ENCODE measurements around the gene PTGR1.
A peak's percentile ranks its signal among the peaks of the same experiment; 100 is the strongest.
"Not testable (repeated sequence)": the region's sequence is repeated elsewhere in the genome, so short reads cannot be mapped to it uniquely, and the experiment has no call there.

PTGR1 gene

DNA sequence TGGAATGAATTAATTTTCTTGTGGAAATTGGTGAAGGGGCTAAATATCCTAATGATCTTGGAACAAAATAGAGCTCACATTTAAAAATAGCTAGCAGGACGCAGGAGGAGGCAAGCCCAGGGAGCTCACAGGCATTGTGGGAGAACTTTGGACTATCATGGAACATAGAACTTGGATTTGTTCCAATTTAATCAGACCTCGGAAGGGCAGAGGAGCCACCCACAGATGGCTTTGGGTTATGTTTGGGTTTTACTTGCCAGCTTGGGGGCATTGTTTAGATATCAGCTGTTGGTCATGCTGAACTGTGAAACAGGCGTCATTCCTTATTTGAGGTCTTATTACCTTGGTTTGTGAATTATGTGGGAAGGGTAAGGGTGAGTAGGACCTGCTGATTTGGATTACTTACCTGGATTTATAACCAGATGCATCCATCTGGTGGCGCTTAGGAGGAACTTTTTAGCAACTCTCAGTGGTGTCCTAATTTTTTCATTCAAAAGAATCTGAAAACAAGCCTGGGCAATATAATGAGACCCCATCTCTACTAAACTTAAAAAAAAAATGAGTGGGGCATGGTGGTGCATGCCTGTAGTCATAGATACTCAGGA, 14.1 kb upstream of the PTGR1 start:
- no peak for DNase-seq (ENCODE audit: low read depth in 2 of 2)

DNA sequence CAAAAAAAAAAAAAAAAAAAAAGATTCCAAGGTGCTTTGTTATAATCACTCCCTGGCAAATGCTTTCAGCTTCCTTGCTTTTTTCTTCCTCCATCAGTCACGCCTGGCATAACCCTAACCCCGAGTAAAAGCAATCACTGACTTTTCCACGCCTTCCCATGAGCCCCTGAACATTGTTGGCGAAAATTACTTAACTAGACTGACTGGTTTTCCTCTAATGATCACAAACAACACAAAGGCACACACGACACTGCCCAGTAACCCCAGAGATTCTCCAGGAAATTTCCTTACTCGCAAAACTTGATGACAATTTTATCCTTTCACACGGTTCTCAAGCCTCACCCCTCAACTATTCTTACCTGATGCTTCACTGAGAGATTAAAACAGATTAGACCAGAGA, 11.4 kb upstream of the PTGR1 start:
- DNase-seq (ENCODE audit: low read depth in 2 of 2): no peak

DNA sequence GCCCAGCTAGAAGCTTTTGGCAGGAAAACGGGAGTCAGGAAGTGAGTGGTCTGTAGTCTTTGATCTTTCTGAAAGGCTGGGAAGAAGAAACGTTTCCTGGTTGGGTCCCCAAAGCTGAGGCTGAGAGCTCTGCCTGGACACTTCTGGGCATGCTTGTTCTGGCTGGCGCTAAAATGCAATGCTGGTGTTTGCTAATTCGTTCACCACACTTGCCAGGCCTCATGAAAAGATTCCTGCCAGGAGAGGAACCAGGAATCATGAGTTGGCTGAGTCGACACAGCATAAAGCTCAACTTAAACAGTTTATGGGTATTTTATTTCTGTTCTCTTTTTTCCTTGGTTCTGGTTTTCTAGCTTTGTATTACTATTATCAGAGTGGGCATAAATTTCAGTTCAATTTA, 10.7 kb upstream of the PTGR1 start:
- no peak for DNase-seq (ENCODE audit: low read depth in 2 of 2)

DNA sequence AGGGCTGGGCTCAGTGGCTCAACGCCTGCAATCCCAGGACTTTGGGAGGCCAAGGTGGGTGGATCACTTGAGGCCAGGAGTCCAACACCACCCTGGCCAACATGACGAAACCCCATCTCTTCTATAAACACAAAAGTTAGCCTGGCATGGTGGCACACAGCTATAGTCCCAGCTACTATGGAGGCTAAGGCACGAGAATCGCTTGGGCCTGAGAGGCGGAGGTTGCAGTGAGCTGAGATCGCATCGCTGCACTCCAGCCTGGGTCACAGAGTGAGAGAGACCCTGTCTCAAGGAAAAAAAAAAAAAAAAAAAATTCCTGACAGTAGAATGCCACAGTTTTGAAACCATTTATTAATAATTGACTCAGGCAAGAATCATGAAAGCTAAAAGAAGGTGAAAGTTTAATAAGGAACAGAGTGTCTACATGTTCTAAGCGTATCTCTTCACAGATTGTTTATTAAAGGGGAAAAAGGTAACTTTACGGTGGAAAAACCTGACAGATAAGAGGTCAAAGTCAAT, 5.7 kb upstream of the PTGR1 start:
- no peak for DNase-seq (ENCODE audit: low read depth in 2 of 2)

DNA sequence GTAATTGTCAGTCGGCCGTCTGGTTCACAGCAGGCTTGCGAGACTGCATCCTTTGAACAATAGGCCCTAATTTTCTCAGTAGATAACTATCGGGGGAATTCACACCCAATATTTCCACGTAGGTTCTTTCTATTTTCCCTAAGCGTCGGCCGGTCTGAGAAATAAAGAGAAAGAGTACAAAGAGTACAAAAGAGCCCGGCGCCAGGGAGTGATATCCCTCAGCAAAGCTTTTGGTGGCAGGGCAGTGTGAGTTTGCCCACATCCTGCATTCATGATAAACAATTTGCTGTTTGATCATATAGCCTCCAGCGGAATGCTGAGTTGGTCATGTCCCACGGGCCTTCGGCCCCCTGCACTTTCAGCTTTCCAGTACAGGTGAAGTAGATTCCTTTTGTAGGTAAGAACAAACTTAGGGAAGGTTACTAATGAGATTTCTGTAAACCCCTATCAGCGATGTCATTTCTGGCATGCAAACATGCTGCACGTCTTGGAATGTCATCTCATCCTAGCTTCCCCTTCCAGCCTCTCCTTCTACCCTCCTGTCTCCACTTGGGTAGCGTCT, 4.7 kb upstream of the PTGR1 start:
- DNase-seq (ENCODE audit: low read depth in 2 of 2): no peak

DNA sequence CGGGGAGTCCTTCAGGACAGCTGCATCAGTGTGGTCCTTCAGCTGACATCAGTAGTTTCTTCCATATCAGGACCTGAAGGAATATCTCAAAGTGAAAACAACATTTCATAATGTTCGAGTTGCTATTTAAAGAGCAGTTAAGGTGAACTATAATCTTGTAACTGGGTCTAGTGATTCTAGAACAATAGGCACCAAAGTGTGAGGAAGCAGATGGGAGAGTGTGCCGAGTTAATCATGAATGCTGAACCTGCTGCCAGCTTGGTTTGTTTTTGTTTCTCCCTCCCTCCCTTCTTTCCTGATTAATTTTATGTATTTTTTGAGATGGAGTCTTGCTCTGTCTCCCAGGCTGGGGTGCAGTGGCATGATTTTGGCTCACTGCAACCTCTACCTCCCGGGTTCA, 3.6 kb upstream of the PTGR1 start:
- DNase-seq (ENCODE audit: low read depth in 2 of 2): no peak

DNA sequence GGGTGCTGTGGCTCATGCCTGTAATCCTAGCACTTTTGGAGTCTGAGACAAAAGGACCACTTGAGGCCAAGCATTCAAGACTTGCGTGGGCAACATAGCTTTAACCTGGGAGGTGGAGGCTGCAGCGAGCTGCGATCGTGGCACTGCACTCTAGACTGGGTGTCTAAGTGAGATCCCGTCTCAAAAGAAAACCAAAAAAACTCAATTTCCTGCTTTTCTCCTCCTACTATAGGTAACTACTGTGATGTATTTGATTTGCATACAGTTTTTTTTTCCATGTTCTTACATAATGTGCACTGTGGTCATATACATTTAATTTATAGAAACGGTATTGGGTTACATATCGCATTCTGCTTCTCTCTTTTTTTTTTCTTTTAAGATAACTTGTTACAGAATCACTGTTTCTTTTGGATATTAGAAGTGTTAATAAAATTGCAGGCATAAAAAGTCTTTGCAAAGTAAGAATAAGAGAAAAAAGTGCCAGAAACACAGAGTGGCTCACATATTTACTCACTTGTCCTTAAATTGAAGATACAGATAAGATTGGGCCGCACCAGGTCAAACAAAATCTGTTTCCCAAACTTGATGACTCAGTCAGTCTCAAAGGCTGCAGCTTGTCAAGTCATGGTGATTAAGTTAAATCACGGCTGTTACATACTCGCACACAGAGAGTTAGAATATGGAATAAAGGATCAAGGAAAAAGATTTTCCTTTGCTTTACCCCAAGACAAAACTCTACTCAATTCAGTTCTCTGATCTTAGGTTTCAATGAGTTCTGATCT, 2.0 kb upstream of the PTGR1 start:
- DNase-seq (ENCODE audit: low read depth in 2 of 2): no peak

DNA sequence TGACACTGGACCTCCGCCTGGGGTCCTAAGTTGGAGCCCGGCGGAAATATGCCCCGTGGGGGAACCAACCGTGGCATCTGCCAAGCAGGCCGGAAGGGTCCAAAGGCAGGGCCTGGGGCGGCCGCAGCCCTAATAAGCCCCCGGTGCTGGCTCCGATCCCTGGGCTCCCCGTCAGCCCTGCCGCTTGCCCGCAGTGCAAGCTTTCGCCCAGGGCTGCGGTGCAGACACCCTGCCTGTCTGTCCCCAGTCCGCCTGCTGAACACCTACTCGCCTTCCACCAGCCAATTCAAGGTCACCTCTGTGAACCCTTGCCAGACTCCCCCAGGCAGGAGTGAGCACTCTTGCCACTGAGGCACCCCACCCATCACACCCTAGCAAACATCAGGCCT, 502 bp upstream of the PTGR1 start:
- DNase-seq (ENCODE audit: low read depth in 2 of 2): no peak

DNA sequence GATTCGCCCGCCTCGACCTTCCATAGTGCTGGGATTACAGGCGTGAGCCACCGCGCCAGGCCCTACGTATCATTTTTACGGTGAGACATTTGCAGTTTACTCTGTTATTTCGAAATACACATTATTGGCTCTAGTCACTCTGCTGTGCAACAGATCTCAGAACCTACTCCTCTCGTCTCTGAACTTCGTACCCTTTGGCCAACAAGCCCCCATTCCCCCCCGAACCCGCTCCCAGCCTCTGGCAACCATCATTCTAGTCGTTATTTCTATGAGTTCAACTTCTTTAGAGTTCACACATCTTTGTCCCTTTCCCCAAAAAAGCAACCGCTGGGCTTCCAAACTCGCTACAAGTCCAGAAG, 735 bp downstream of the PTGR1 start:
- no peak for DNase-seq (ENCODE audit: low read depth in 2 of 2)

DNA sequence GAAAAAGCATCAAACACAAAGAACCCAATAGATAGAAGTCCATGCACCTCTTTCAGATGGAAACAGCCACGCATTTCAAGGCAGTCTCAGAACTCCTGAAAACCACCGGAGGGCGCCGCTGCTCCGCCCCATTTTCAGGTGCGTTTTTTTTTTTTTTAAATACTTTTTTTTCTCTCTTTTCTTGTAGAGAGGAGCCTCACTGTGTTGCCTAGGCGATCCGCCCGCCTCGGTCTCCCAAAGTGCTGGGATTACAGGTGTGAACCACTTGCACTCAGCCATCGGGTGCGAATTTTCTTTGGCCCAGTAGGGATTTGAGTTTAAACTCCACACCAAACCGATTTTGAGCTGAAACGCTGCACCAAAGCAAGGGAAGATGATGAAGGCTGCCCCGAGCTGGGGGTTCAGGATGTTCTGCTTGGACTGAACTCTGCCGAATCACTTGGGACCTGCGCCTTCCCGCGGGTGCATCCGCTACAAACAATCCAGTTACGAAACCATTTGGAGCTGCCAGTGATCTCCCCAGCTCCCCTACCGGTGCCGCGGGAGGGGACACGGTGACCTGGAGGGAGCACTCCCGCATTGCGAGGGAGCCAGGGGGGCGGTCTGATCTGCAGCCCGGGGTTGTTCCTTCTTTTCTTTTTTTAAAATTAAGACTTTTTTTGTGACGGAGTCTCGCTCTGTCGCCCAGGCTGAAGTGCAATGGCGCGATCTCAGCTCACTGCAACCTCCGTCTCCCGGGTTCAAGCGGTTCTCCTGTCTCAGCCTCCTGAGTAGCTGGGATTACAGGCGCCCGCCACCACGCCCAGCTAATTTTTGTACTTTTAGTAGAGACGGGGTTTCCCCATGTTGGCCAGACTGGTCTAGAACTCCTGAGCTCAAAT, 1.4 kb downstream of the PTGR1 start:
- DNase-seq (ENCODE audit: low read depth in 2 of 2): peak in 1 of 2 donors; percentile 13

DNA sequence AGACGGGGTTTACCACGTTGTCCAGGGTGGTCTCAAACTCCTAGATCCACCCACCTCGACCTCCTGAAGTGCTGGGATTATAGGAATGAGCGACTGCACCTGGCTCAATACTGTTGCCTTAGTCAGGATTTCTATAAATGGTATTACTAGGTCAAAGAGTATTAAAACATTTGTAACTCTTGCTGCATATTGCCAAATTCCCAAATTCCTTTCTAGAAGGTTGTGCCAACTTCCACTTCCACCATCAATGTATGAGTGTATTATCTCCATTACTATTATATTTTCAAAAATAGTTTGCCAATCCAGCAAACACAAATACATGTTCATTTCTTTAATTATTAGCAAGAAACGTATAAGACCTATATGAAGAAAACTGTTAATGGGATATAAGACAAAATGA, 10.6 kb downstream of the PTGR1 start:
- no peak for DNase-seq (ENCODE audit: low read depth in 2 of 2)

DNA sequence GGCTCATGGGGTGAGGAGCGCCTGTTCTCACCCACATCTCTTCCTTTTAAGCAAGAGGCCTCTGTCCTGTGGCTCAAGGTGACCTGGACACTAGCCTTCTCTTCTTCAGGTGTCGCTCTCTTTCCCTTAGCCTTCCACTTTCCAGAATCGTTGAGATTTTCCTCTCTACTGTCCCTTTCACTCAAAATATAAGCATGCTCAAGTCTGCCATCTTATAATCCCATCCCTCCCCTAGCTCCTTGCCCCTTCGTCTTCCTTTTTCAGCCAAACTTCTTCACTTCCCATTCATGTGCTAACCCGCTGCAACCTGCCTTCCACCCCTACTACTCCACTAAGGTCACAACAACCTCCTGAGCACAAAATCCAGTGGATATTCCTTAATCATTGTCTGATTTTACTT, 13.1 kb downstream of the PTGR1 start:
- DNase-seq (ENCODE audit: low read depth in 2 of 2): no peak

DNA sequence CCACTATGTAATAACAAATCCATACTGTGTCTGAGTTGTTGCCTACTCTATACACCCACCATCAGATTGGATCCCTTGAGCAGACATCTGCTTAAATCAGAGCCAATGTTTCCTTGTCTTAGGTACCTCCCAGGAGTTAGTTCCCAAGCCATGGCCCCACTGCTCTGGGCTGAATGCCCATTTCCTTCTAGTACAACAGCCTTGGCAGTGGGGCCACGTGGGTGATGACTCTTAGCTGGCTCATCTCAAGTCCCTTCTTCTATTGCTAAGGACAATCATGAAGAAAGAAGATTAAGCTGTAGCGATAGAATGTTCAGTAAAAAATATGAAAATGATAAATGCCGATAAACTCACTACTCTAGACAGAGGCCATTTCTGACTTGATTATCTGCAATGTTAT, 16.6 kb downstream of the PTGR1 start:
- DNase-seq (ENCODE audit: low read depth in 2 of 2): no peak

DNA sequence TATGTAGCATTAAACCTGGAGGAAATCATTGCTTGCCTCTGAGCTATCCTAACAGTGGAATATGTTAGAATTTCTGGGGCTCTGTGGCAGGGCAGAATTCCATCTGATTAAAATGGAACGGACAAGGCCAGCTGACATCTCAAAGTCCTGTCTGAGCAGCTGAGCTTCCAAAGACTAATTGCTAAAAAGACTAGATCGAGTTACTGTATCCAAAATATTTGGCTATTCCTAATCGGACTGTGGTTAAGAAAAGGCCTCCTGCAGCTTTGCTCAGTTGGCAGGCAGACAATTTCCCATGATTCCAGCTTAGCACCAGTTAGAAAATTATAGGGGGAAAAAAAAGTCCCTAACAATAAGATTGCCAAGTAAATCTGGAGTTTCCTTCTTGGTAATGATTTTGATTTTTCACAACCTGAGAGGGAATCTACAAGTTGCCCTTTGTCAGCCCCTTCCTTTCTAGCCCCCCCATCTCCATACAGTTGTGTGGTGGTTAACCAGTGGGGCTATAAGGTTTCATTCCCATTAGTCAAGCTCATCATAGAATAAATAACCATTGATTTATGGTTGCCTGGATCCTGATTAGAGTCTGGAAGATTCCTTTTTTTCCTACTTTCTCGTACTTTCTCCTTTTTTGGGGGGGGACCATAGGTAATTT, 26.4 kb downstream of the PTGR1 start:
- DNase-seq (ENCODE audit: low read depth in 2 of 2): no peak

DNA sequence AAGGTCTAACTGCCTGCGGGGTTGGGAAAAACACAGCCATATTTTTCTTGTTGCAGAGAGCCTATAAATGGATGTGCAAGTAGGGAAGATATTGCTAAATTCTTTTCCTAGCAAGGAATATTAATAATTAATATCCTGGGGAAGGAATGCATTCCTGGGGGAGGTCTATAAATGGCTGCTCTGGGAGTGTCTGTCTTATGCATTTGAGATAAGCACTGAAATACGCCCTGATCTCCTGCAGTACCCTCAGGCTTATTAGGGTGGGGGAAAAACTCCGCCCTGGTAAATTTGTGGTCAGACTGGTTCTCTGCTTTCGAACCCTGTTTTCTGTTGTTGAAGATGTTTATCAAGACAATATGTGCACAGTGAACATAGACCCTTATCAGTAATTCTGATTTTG, 31.3 kb downstream of the PTGR1 start:
- DNase-seq (ENCODE audit: low read depth in 2 of 2): not testable (repeated sequence)

DNA sequence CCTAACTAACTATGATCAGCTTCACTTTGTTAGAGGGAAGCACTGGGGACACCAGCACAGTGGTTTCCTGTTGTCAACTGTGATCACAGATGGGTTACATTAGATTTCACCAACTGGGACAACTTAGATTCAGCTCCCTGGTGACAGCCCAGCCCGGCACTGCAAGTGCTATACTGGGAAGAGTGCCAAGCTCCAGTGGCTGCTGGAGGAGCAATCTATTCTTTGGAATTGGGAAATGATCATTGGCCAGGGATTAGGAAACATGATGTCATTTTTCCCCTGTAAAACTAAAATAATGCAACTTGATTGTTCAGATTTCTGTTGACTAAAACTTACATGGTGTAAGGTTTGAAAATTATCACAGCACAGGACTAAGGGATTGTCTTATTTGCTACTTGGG, 33.2 kb downstream of the PTGR1 start:
- no peak for DNase-seq (ENCODE audit: low read depth in 2 of 2)

DNA sequence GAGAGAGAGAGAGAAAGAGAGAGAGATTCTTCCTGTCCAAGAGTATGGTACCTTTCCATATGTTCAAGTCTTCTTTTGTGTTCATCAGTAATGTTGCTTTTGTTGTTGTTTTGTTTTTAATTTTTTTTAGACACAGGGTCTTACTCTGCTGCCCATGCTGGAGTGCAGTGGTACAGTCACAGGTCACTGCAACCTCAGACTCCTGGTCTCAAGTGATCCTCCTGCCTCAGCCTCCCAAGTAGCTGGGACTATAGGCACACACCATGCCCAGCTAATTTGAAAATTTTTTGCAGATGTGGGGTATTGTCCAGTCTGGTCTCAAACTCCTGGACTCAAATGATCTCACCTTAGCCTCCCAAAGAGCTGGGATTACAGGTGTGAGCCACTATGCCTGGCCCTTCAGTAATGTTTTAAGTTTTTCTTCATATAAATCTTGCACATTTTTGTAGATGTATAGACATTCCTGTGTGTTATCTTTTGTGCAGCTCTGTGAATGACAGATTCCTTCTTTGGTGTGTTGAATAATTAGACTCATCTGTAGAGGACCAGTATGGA, 38.2 kb downstream of the PTGR1 start:
- DNase-seq (ENCODE audit: low read depth in 2 of 2): no peak

DNA sequence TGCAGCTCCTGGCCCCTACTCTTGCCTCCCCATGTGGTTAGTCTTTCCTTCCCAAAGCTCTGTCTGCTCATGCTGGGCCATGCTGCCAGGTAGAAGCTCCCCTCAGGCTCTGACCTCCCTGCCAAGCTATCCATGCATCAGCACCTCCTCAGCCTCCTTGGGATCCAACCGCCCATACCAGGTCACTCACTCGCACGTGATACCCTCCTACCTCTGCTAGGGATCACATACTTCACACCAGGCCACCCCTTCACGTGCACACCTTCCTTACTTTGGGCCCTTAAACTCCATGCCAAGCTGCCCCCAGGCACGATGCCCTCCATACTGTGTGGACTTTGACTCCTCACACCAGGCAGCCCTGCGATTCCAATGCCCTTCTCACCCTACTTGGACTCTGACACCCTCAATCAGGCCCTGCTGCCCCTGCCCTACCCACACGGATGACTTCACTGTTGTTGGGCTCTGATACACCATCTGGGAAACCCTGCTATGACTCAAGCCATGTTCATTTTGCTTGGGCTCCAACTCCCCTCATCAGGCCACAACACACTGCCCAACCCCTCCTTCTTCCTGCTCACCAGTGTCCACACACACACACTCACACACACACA, 40.3 kb downstream of the PTGR1 start:
- DNase-seq (ENCODE audit: low read depth in 2 of 2): no peak

DNA sequence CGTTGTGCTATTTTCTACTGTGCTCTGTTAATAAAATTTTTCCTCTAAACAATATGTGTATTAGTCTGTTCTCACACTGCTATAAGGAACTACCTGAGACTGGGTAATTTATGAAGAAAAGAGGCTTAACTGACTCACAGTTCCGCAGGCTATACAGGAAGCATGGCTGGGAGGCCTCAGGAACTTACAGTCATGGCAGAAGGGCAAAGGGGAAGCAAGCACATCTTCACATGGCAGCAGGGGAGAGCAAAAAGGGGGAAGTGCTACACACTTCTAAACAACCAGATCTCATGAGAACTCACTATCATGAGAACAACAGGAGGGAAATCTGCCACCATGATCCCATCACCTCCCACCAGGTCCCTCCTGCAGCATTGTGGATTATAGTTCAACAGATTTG, 44.0 kb downstream of the PTGR1 start:
- DNase-seq (ENCODE audit: low read depth in 2 of 2): not testable (repeated sequence)

DNA sequence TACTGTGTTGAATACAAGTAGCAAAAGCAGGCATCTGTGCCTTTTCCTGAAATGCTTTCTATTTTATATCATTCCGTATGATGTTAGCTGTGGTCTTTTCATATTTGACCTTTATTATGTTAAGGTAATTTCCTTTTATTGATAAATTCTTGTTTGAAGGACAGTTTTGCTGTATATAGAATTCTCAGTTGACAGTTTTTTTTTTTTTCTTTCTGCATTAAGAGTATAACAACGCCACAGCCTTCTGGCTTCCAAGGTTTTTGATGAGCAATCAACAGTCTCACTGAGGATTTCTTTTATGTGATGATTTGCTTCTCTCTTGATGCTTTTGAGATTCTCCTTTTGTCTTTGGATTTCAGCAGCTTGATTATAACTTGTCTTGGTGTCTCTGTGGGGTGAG, 50.8 kb downstream of the PTGR1 start:
- DNase-seq (ENCODE audit: low read depth in 2 of 2): no peak

Measured in stimulated activated CD8-positive, alpha-beta memory T cell treated with anti-CD3 and anti-CD28 coated beads, Interleukin-7, amount 100 ng/mL, for 1 hour (primary cell).